H1 (cell line): ENCODE data around the gene COQ8A.

ENCODE experiments used
- CHD2 ChIP-seq: IDR thresholded peaks from 2 replicates; pipeline ENCODE4 v1.6.1; 2012; ENCODE audit warnings: low read length, improper control_type of control experiment
- POLR2A ChIP-seq, 2 experiments: IDR thresholded peaks; 1 replicate in 1 of 2; 2 replicates in 1 of 2; pipeline ENCODE4 v1.6.1; 2011; ENCODE audit warnings: low read depth in 2 of 2, low read length in 2 of 2, mild to moderate bottlenecking in 2 of 2; ENCODE audit errors: control extremely low read depth in 1 of 2
- POLR2AphosphoS5 ChIP-seq: IDR thresholded peaks from 2 replicates; pipeline ENCODE4 v1.6.1; 2011; ENCODE audit warnings: low read depth, low read length
- RAD21 ChIP-seq, 2 experiments: IDR thresholded peaks in 1 of 2; conservative IDR thresholded peaks in 1 of 2; 2 replicates each; pipeline ENCODE4 v1.6.1; 2011; ENCODE audit warnings: low read depth in 2 of 2, low read length in 2 of 2, improper control_type of control experiment in 1 of 2, inconsistent platforms in 1 of 2, mild to moderate bottlenecking in 1 of 2, moderate library complexity in 1 of 2
- SP1 ChIP-seq: IDR thresholded peaks from 2 replicates; pipeline ENCODE4 v1.6.1; 2011; ENCODE audit warnings: low read depth, low read length

DNA sequence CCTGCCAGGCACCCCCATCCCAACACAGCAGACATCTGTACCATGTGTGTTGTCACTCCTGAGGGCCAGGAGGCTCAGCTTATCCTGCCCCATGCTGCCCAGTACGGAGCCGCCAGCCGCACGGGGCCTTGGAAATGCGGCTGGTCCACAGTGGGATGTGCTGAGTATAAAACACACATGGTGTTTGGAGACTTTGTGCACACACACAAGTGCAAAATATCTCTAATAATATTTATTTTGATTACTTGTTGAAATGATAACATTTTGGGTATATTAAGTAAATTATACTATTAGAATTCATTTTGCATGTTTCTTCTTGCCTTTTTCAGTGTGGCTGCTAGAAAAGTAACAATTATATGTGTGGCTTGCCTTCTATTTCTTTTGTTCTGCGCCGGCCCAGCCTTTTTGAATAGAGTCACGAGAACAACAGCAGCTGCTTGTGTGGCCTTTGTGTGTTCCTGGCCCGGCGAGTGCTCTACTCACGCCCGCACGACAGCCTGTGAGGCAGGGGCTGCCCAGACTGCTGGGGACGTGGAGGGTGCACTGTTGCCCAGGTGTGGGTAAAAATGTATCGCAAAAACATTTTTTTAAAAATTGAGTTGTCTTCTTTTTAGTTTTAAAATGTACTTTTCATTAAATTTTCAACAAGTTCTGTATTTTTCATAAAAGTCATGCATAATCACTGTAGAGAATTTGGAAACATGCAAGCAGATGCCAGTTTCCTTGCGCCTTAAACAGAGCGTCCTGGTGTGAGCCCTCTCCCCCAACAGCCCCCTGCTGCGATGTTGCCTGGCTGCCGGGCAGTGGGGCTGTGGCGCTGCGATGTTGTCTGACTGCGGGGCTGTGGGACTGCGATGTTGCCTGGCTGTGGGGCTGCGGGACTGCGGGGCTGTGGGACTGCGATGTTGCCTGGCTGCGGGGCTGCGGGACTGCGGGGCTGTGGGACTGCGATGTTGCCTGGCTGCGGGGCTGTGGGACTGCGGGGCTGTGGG lies 35.5 kb downstream of the COQ8A start:
- no peak for TF ChIP-seq POLR2AphosphoS5
- TF ChIP-seq SP1 = no peak
- no peak for TF ChIP-seq POLR2A (IDR thresholded peaks at IDR 0.05; ENCODE audit: control extremely low read depth in 1 of 2, low read depth in 2 of 2, low read length in 2 of 2)
- no peak for TF ChIP-seq CHD2
- TF ChIP-seq RAD21 (IDR thresholded peaks at IDR 0.05 in 1 of 2, conservative IDR thresholded peaks at IDR 0.05 in 1 of 2; ENCODE audit: low read depth in 2 of 2, low read length in 2 of 2) = no peak
